ENCODE data around the gene KCNJ12.

DNA sequence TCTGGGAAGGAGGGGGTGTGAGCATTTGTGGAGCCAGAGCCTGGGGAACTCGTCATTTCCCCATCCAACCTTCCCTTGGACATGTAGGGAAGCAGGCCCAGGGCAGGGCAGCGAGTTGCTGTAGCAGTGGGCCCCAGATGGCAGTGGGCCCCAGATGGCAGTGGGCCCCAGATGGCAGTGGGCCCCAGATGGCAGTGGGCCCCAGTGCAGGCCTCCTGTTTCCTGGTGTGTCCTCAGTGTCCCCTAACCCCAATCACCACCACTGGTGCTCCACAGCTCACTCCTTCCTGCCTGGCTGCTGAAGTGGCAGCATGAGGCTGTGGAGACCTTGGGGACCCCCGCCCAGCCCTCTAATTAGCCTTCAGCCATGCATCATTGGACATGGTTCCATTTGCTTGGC lies 4.5 kb downstream of the KCNJ12 start:
- TF ChIP-seq TAF1 (IDR thresholded peaks at IDR 0.05; ENCODE audit: low read depth, low read length) (no peak), POLR2A (IDR thresholded peaks at IDR 0.05; ENCODE audit: low read depth, low read length) (no peak), POLR2AphosphoS5 (IDR thresholded peaks at IDR 0.05; ENCODE audit: low read depth, low read length) (no peak), PAX5 (IDR thresholded peaks at IDR 0.05; ENCODE audit: insufficient read depth, low read length, severe bottlenecking) (no peak), SPI1 (IDR thresholded peaks at IDR 0.05; ENCODE audit: low read depth, low read length) (no peak), POU2F2 (IDR thresholded peaks at IDR 0.05; ENCODE audit: low read depth, low read length) (no peak)
